HepG2 (cell line): Measurements from ENCODE around the gene PM20D1.

ENCODE experiments used
- MAFF ChIP-seq: IDR thresholded peaks from 2 replicates; pipeline ENCODE4 v1.6.1; 2011; ENCODE audit warnings: low read depth, low read length, improper control_type of control experiment
- ZNF331 ChIP-seq: sonication (generic); formaldehyde crosslinking; IDR thresholded peaks from 2 replicates; pipeline ENCODE4 v1.4.0; 2020; ENCODE audit warnings: missing genetic modification reagents
- ZNF674 ChIP-seq: sonication (generic); formaldehyde crosslinking; IDR thresholded peaks from 2 replicates; pipeline ENCODE4 v1.5.0; 2020; ENCODE audit warnings: low read depth, mild to moderate bottlenecking, missing genetic modification reagents
- TF ChIP-seq, protein P1 (sequence below): IDR thresholded peaks from 2 replicates; pipeline ENCODE4 v1.6.1; 2012; ENCODE audit warnings: inconsistent platforms

DNA sequence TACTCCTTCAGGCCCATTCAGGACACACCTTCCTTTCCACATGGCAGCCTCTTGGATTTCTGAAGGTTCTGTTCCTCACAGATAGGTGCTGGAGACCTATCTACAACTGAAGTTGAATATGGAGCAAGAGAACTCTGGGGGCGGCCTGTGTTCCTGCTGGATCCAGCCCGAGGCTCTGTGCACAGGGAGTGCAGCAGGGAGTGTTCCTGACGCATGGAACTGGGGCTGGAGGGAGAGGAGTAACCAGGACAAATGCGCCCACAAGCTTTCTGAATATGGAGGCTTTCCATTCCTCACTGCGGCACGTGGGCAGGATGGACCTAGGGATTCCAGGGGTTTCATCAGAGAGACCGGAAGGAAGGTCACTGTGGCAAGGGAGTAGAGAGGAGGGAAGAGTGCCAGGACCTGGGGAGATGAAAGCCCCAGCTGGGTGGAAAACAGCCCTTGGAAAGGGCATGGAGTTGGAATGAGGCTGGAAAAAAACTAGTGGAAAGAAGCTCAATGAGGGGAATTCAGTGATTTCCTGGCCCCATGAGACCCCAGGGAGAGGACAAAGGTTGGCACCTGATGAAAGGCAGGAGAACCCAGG lies 12.5 kb downstream of the PM20D1 start:
- no peak for TF ChIP-seq ZNF674
- TF ChIP-seq MAFF = no peak
- no peak for TF ChIP-seq ZNF331 (CRISPR knock-in tag)
- TF ChIP-seq, protein P1, sequence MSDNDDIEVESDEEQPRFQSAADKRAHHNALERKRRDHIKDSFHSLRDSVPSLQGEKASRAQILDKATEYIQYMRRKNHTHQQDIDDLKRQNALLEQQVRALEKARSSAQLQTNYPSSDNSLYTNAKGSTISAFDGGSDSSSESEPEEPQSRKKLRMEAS = no peak
